WTC11 (cell line): Measurements from ENCODE around the gene CXCL17. TPM values are rescaled to one million over a fixed set of nuclear protein-coding genes. Genes with fewer than 3 reads are reported as not detected.

ENCODE experiments used
- ATAC-seq: fragments of 200-7000 bp; cut with Tn5 transposase; 2 replicates; pipeline ENCODE4 v1.10.0; 2021; ENCODE audit warnings: mild to moderate bottlenecking, moderate library complexity
- CTCF ChIA-PET: fragments of 300-600 bp; sonication (Branson Sonifier 250); formaldehyde crosslinking; loops from one replicate; lab custom pipeline; 2021; ENCODE audit warnings: antibody characterized with exemption; lab: Charles Lee
- POLR2A ChIA-PET: fragments of 350-600 bp; sonication (Branson Sonifier 250); formaldehyde crosslinking; loops from one replicate; lab custom pipeline; 2021; ENCODE audit warnings: antibody characterized with exemption; lab: Charles Lee
- DNase-seq: peaks from one replicate; pipeline ENCODE4 v3.0.0; 2021; ENCODE audit warnings: low spot score
- H3K27ac Mint-ChIP-seq: 2 replicates; pipeline ENCODE4 v1.8.0; 2021; ENCODE audit warnings: mixed read lengths
- H3K27me3 Mint-ChIP-seq: 2 replicates; pipeline ENCODE4 v1.8.0; 2021; ENCODE audit warnings: low read depth, mild to moderate bottlenecking, moderate library complexity, mixed read lengths
- H3K36me3 Mint-ChIP-seq: 2 replicates; pipeline ENCODE4 v1.8.0; 2021; ENCODE audit warnings: mixed read lengths
- H3K4me1 Mint-ChIP-seq: 2 replicates; pipeline ENCODE4 v1.8.0; 2022; ENCODE audit warnings: mixed read lengths
- H3K4me3 Mint-ChIP-seq: 2 replicates; pipeline ENCODE4 v1.8.0; 2021; ENCODE audit warnings: mild to moderate bottlenecking, moderate library complexity, mixed read lengths
- H3K9me3 Mint-ChIP-seq: 2 replicates; pipeline ENCODE4 v1.8.0; 2021; ENCODE audit warnings: mixed read lengths
- ARID4B ChIP-seq: sonication (generic); formaldehyde crosslinking; IDR thresholded peaks from 2 replicates; pipeline ENCODE4 v1.8.0; 2023; ENCODE audit warnings: missing genetic modification reagents, mild to moderate bottlenecking, borderline replicate concordance
- ATF1 ChIP-seq: sonication (generic); formaldehyde crosslinking; IDR thresholded peaks from 2 replicates; pipeline ENCODE4 v1.8.1; 2023; ENCODE audit warnings: mild to moderate bottlenecking, moderate library complexity, missing genetic modification reagents
- CBFB ChIP-seq: sonication (generic); formaldehyde crosslinking; IDR thresholded peaks from 2 replicates; pipeline ENCODE4 v1.8.1; 2022; ENCODE audit warnings: mild to moderate bottlenecking, low read depth, missing genetic modification reagents
- E2F5 ChIP-seq: sonication (generic); formaldehyde crosslinking; IDR thresholded peaks from 2 replicates; pipeline ENCODE4 v1.8.1; 2022; ENCODE audit warnings: mild to moderate bottlenecking, moderate library complexity, missing genetic modification reagents
- ETV6 ChIP-seq: sonication (generic); formaldehyde crosslinking; IDR thresholded peaks from 2 replicates; pipeline ENCODE4 v1.8.1; 2022; ENCODE audit warnings: mild to moderate bottlenecking, missing genetic modification reagents
- HMGXB4 ChIP-seq: sonication (generic); formaldehyde crosslinking; IDR thresholded peaks from 2 replicates; pipeline ENCODE4 v1.8.1; 2023; ENCODE audit warnings: mild to moderate bottlenecking, moderate library complexity, missing genetic modification reagents
- MAX ChIP-seq: sonication (generic); formaldehyde crosslinking; IDR thresholded peaks from 2 replicates; pipeline ENCODE4 v1.8.0; 2022; ENCODE audit warnings: mild to moderate bottlenecking, missing genetic modification reagents
- PRDM15 ChIP-seq: sonication (generic); formaldehyde crosslinking; IDR thresholded peaks from 2 replicates; pipeline ENCODE4 v1.8.0; 2022; ENCODE audit warnings: missing genetic modification reagents
- RORB ChIP-seq: fragments of 250-450 bp; sonication (Bioruptor Pico); IDR thresholded peaks from 2 replicates; pipeline ENCODE4 v1.9.0; 2021; ENCODE audit warnings: mild to moderate bottlenecking
- SMAD3 ChIP-seq: sonication (generic); formaldehyde crosslinking; IDR thresholded peaks from 2 replicates; pipeline ENCODE4 v1.8.0; 2022; ENCODE audit warnings: missing genetic modification reagents, mild to moderate bottlenecking, borderline replicate concordance
- SOX15 ChIP-seq: fragments of 250-450 bp; sonication (Bioruptor Pico); IDR thresholded peaks from 2 replicates; pipeline ENCODE4 v1.9.0; 2021; ENCODE audit warnings: mild to moderate bottlenecking
- SP1 ChIP-seq: sonication (generic); formaldehyde crosslinking; conservative IDR thresholded peaks from 2 replicates; pipeline ENCODE4 v1.8.1; 2022; ENCODE audit warnings: missing genetic modification reagents
- USF1 ChIP-seq: sonication (generic); formaldehyde crosslinking; IDR thresholded peaks from 2 replicates; pipeline ENCODE4 v1.8.0; 2022; ENCODE audit warnings: mild to moderate bottlenecking, missing genetic modification reagents
- ZNF281 ChIP-seq: sonication (generic); formaldehyde crosslinking; IDR thresholded peaks from 2 replicates; pipeline ENCODE4 v1.8.0; 2023; ENCODE audit warnings: mild to moderate bottlenecking, missing genetic modification reagents
- ZSCAN18 ChIP-seq: fragments of 250-450 bp; sonication (Bioruptor Pico); IDR thresholded peaks from 2 replicates; pipeline ENCODE4 v2.1.2; 2022; ENCODE audit warnings: mild to moderate bottlenecking, moderate library complexity
- total RNA-seq: library from RNA; stranded (reverse); gene quantifications from 3 replicates; pipeline ENCODE4 v1.2.3, GENCODE V29; 2021

Gene CXCL17
- total RNA-seq, 1 experiment from 2014 or later, result not detected

GRCh38 chr19:42397263-42398166, 45.2 kb downstream of the CXCL17 start (continued):
- TF ChIP-seq ZNF281 (CRISPR knock-in tag), result no peak
- peak; percentile 68; the same call in 1 of the 2 replicates for TF ChIP-seq SMAD3 (CRISPR knock-in tag)
- no peak for TF ChIP-seq CBFB (CRISPR knock-in tag)
- no peak for TF ChIP-seq E2F5

GRCh38 chr19:42396381-42397262, 46.1 kb downstream of the CXCL17 start:
- ATAC-seq (peak; percentile 94), DNase-seq (peak; percentile 100)
- ChIA-PET CTCF (interaction anchor here (0.6 to 2.9 kb wide), 21 partner anchors 10 to 288 kb away, joined by 3 to 21 read pairs (median 6); partner anchors contain the start of genes GSK3A and POU2F2), POLR2A (interaction anchor here (0.6 to 1.8 kb wide), 8 partner anchors 10 to 153 kb away, joined by 3 to 8 read pairs (median 4); partner anchors contain the start of genes GSK3A and PAFAH1B3)
- H3K27me3 Mint-ChIP-seq, result peaks cover 30% of the 10 kb centered on the region
- no peaks in the 10 kb centered on the region for H3K9me3 Mint-ChIP-seq
- peaks cover 30% of the 10 kb centered on the region for H3K4me1 Mint-ChIP-seq
- peak overlapping the region; percentile 78 for H3K4me3 Mint-ChIP-seq
- H3K27ac Mint-ChIP-seq, result peak overlapping the region; percentile 86
- H3K36me3 Mint-ChIP-seq, result no peaks in the 10 kb centered on the region
- TF ChIP-seq PRDM15 (CRISPR knock-in tag), result peak; percentile 96
- TF ChIP-seq SOX15 (CRISPR knock-in tag), result no peak
- no peak for TF ChIP-seq RORB (CRISPR knock-in tag)
- TF ChIP-seq MAX (CRISPR knock-in tag), result peak; percentile 67
- no peak for TF ChIP-seq ATF1 (CRISPR knock-in tag)
- TF ChIP-seq HMGXB4 (CRISPR knock-in tag), result peak; percentile 56; the same call in 1 of the 2 replicates
- peak; percentile 56; the same call in 1 of the 2 replicates for TF ChIP-seq ETV6
- peak; percentile 36; the same call in 1 of the 2 replicates for TF ChIP-seq USF1 (CRISPR knock-in tag)
- peak; percentile 92 for TF ChIP-seq SP1
- TF ChIP-seq ZSCAN18 (CRISPR knock-in tag), result no peak
- peak; percentile 61; the same call in 1 of the 2 replicates for TF ChIP-seq ARID4B (CRISPR knock-in tag)
